Cardiac fibroblast (primary cell): ENCODE results near the gene PASK.

Experiments used
- DNase-seq, 2 donors: peaks; one replicate each; pipeline versions ENCODE4 v3.0.0 to v3.0.0-alpha.2; 2010; ENCODE audit warnings: low read depth in 2 of 2
- H3K4me3 ChIP-seq, 2 donors: replicated peaks in 1 of 2; 1 replicate in 1 of 2; 2 replicates in 1 of 2; pipeline ENCODE4 v1.5.1; 2011; ENCODE audit warnings: low read depth in 2 of 2, low read length in 2 of 2, mild to moderate bottlenecking in 2 of 2, moderate library complexity in 1 of 2
- CTCF ChIP-seq: IDR thresholded peaks from one replicate; pipeline ENCODE4 v1.5.1; 2011; ENCODE audit warnings: low read depth, mild to moderate bottlenecking, low read length, inconsistent platforms

The PASK gene

GRCh38 chr2:241191081-241191480, 41.8 kb upstream of the PASK start:
- no peak for DNase-seq
- TF ChIP-seq CTCF = no peak
- no peak overlapping the region for H3K4me3 ChIP-seq

GRCh38 chr2:241190291-241190981, 41.2 kb upstream of the PASK start:
- no peak for DNase-seq

GRCh38 chr2:241189856-241190201, 40.6 kb upstream of the PASK start:
- no peak for DNase-seq
- no peak overlapping the region for H3K4me3 ChIP-seq
- no peak for TF ChIP-seq CTCF

More at GRCh38 chr2:241190291-241190981, 41.2 kb upstream of the PASK start:
- no peak overlapping the region for H3K4me3 ChIP-seq
- TF ChIP-seq CTCF = no peak

DNA sequence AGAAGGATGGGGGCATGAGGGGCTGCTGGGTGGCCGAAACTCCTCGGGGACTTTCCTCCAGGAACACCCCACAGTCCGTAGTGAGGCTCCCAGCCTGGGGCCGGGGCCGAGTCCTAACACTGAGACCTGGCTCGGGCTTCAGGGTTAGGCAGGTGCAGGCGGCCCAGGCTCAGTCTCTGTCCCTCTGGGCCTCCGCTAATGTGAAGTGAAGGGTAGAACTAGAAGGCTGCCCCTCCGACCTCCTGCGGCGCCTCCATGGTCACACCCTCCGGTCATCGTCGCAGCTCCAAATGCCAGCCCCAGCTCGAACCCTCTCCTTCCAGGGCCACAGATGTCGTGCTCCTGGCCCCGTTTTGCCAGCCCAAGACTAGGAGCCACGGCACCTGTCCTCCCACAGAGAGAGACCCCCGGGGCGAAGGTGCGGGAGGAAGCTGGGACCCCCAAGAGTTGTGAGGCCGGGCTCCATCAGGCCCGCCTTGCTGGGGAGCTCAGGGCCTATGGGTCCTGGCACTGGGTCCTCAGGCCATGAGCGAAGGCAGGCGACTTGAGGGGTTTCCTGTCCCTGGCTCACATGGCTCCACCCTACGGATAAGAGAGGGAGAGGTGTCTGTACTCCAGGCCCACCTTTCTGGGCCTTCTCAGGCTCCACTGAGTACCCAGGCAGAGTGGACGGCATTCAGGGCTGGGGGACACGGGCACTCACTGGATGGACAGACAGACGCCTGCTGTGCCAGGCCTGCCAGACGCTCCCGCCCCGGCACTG, 40.0 kb upstream of the PASK start:
- no peak for TF ChIP-seq CTCF
- H3K4me3 ChIP-seq = no peak overlapping the region
- no peak for DNase-seq

GRCh38 chr2:241188361-241189092, 39.3 kb upstream of the PASK start, which contains the start of gene ANO7:
Gene ANO7, plus strand, starts transcription at chr2:241188677. Its CDS starts 1,387 bp downstream, at chr2:241190064.
- no peak within 1 kb of the TSS for H3K4me3 ChIP-seq
- no peak for DNase-seq

DNA sequence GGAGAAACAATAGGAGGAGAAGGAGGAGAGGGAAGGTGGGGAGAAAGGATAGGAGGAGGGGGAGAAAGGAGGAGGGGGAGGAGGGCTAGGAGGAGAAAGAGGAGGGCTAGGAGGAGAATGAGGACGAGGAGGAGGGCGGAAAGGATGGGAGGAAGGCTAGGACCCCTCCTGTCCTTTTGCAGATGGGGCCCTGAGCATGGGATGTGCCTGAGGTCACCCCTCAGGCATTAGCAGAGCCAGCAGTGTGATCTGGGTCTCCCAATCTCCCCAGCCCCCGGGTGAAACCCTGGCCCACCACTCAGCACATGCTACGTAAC, 38.6 kb upstream of the PASK start:
- no peak for TF ChIP-seq CTCF
- DNase-seq = no peak
- no peak overlapping the region for H3K4me3 ChIP-seq

More at GRCh38 chr2:241188361-241189092, 39.3 kb upstream of the PASK start, which contains the start of gene ANO7:
- TF ChIP-seq CTCF = no peak
